ENCODE data around the gene TAF11L2.

- TF ChIP-seq CTCF (IDR thresholded peaks at IDR 0.05; ENCODE audit: low read depth, low read length) (no peak), EZH2phosphoT487 (IDR thresholded peaks at IDR 0.05; ENCODE audit: low read depth) (no peak)
Observed at GRCh38 chr5:17481378-17481777, 16.7 kb upstream of the TAF11L2 start.

Data from OCI-LY3 (cell line).